K562 (cell line): ENCODE measurements around the gene CEBPE. TPM values are rescaled to one million over a fixed set of nuclear protein-coding genes. Genes with fewer than 3 reads are reported as not detected.

ENCODE experiments used
- EP400 ChIP-seq: fragments of 450-650 bp; IDR thresholded peaks from 2 replicates; pipeline ENCODE4 v1.6.1; 2017; ENCODE audit warnings: antibody characterized with exemption, mild to moderate bottlenecking, moderate library complexity
- MBD2 ChIP-seq: sonication (generic); IDR thresholded peaks from 2 replicates; pipeline ENCODE4 v1.6.1; 2016; ENCODE audit warnings: low read depth, borderline replicate concordance
- MNT ChIP-seq, 2 experiments: fragments of 450-650 bp; conservative IDR thresholded peaks; 2 replicates each; pipeline ENCODE4 v1.6.1; 2017; ENCODE audit warnings: mild to moderate bottlenecking in 2 of 2, moderate library complexity in 2 of 2
- NFE2 ChIP-seq: IDR thresholded peaks from 2 replicates; pipeline ENCODE4 v1.6.1; 2014; ENCODE audit warnings: antibody characterized with exemption, low read depth
- NFRKB ChIP-seq: fragments of 450-650 bp; IDR thresholded peaks from 2 replicates; pipeline ENCODE4 v1.6.1; 2016; ENCODE audit warnings: low read depth
- PCBP2 ChIP-seq: fragments of 200-400 bp; formaldehyde crosslinking; IDR thresholded peaks from 2 replicates; pipeline ENCODE4 v1.6.1; 2018; ENCODE audit warnings: low read length, low read depth, mild to moderate bottlenecking, moderate library complexity; ENCODE audit not compliant: poor library complexity, severe bottlenecking
- PKNOX1 ChIP-seq: fragments of 450-650 bp; IDR thresholded peaks from 2 replicates; pipeline ENCODE4 v1.6.1; 2016
- POLR2H ChIP-seq: IDR thresholded peaks from 2 replicates; pipeline ENCODE4 v1.6.1; 2016; ENCODE audit warnings: missing genetic modification characterization, low read depth, mild to moderate bottlenecking, control low read depth, missing compliant biosample characterization, moderate library complexity
- RB1 ChIP-seq: fragments of 450-650 bp; IDR thresholded peaks from 2 replicates; pipeline ENCODE4 v1.6.1; 2017; ENCODE audit warnings: low read depth, mild to moderate bottlenecking
- RBBP5 ChIP-seq: fragments of 200-600 bp; sonication (generic); IDR thresholded peaks from 2 replicates; pipeline ENCODE4 v1.6.1; 2012; ENCODE audit warnings: borderline replicate concordance, mild to moderate bottlenecking, low read length, control low read depth, inconsistent platforms; ENCODE audit not compliant: insufficient read depth, poor library complexity, severe bottlenecking
- SIN3B ChIP-seq: fragments of 450-650 bp; IDR thresholded peaks from 2 replicates; pipeline ENCODE4 v1.6.1; 2017; ENCODE audit warnings: low read depth, mild to moderate bottlenecking, moderate library complexity
- SP1 ChIP-seq: sonication (generic); formaldehyde crosslinking; IDR thresholded peaks from 2 replicates; pipeline ENCODE4 v1.8.1; 2022; ENCODE audit warnings: mild to moderate bottlenecking, missing genetic modification reagents
- VEZF1 ChIP-seq: fragments of 200-800 bp; sonication (Bioruptor generic); IDR thresholded peaks from 2 replicates; pipeline ENCODE4 v1.6.1; 2017; ENCODE audit warnings: missing genetic modification characterization, missing compliant biosample characterization
- ZNF274 ChIP-seq: IDR thresholded peaks from 2 replicates; pipeline ENCODE4 v1.6.1; 2011; ENCODE audit warnings: low read depth, mild to moderate bottlenecking, low read length, moderate library complexity, borderline replicate concordance
- ZNF316 ChIP-seq: fragments of 450-650 bp; IDR thresholded peaks from 2 replicates; pipeline ENCODE4 v1.6.1; 2016
- ZNF589 ChIP-seq: fragments of 200-800 bp; sonication (Bioruptor generic); IDR thresholded peaks from 2 replicates; pipeline ENCODE4 v1.6.1; 2016; ENCODE audit warnings: low read depth, missing genetic modification characterization, missing compliant biosample characterization
- polyA plus RNA-seq, 8 experiments: library from polyadenylated mRNA; depleted of rRNA in 4 of 8; stranded (reverse) in 5 of 8; unstranded in 3 of 8; fragments of >200 nt; fragmentation: Nextera tagmentation in 2 of 8; fragmentation: Illumina TruSeq in 1 of 8; extraction: Ambion mirVana in 2 of 8; extraction: Trizol in 1 of 8; gene quantifications; 2 replicates each; pipeline versions ENCODE4 v1.2.1 to v1.2.3, GENCODE V29; 2011 to 2014; ENCODE audit warnings: inconsistent platforms in 1 of 8, missing spikeins in 1 of 8
- total RNA-seq, 7 experiments: library from RNA; depleted of rRNA in 6 of 7; stranded (reverse); fragments of >200 nt in 6 of 7; fragmentation: Illumina TruSeq in 2 of 7; extraction: Trizol in 2 of 7; gene quantifications; 2 replicates each; pipeline versions ENCODE4 v1.2.1 to v1.2.3, GENCODE V29; 2011 to 2021; ENCODE audit warnings: low replicate concordance in 1 of 7
- TF ChIP-seq, protein P1 (sequence below): fragments of 450-650 bp; IDR thresholded peaks from 2 replicates; pipeline ENCODE4 v1.6.1; 2016; ENCODE audit warnings: antibody characterized with exemption

The CEBPE gene
- total and polyA plus RNA-seq, 9 of the 15 experiments (the other 6 are each of a cell fraction or from before 2014, with no cell fraction given) = 0.09 to 0.15 (median 0.13) TPM; not detected in 6

DNA sequence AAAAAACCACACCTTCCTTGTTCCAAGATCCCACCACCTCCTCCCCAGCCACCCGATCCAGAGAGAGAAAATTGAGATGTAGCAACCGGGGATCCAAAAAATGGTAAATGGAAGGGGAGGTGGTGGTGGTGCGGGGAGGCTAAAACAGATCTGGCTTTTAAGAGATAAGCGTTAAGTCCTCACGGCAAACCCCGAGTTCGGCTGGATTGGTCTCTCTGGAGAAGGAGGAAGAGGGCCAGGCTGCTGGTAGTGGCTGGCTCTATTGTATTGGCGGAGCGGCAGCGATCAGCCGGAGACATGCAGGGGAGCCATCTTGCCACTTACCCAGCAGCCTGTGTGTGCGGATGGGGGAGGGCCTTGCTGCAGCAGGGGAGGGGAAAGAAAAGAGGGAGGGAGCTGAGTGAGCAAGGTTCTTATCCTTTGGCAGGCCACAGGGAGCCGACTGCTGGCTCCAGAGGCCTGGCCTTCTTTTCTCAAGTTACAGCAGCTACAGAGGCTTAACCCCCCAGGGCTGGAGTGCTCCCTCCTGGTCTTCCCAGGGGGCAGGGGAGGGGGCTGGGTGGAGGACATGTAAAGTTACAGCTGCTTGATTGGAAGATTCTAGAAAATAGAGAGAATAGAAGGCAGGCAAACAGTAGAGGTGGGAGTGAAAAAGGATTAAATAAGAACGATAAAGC is 47.7 kb downstream of the CEBPE start (continued):
- TF ChIP-seq MNT (conservative IDR thresholded peaks at IDR 0.05) (0 out of 4 replicates have a peak, but pooled peaks of 1 of the 2 experiments have one; percentile 46), ZNF274 (no peak), RBBP5 (peak; percentile 76), ZNF589 (CRISPR knock-in tag) (peak; percentile 55), SIN3B (peak; percentile 78), MBD2 (peak; percentile 29; the same call in 1 of the 2 replicates), PCBP2 (no peak), SP1 (CRISPR knock-in tag) (0 out of 2 replicates have a peak, but pooled peaks have one; percentile 15), NFE2 (no peak), RB1 (peak; percentile 38; the same call in 1 of the 2 replicates), VEZF1 (CRISPR knock-in tag) (peak; percentile 74), NFRKB (peak; percentile 94), POLR2H (tag) (peak; percentile 79), ZNF316 (no peak), PKNOX1 (0 out of 2 replicates have a peak, but pooled peaks have one; percentile 16), EP400 (peak; percentile 59; the same call in 1 of the 2 replicates)
- TF ChIP-seq, protein P1, sequence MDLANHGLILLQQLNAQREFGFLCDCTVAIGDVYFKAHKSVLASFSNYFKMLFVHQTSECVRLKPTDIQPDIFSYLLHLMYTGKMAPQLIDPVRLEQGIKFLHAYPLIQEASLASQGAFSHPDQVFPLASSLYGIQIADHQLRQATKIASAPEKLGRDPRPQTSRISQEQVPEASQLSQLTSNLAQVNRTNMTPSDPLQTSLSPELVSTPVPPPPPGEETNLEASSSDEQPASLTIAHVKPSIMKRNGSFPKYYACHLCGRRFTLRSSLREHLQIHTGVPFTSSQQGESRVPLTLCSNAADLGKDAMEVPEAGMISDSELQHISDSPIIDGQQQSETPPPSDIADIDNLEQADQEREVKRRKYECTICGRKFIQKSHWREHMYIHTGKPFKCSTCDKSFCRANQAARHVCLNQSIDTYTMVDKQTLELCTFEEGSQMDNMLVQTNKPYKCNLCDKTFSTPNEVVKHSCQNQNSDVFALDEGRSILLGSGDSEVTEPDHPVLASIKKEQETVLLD = 0 out of 2 replicates have a peak, but pooled peaks have one; percentile 11
